A549 treated with AZD2906 at 1 μM for 4 hours (cell line): ENCODE measurements around the gene IGFN1. TPM values are rescaled to one million over a fixed set of nuclear protein-coding genes. Genes with fewer than 3 reads are reported as not detected.

ENCODE experiments used
- total RNA-seq: library from RNA; stranded (reverse); fragments of 200-300 nt; extraction: Qiagen RNA extraction; gene quantifications from 5 replicates; pipeline ENCODE4 v1.2.3, GENCODE V29; 2022

Gene IGFN1
- 0.31 to 0.71 TPM (median 0.56 TPM) in 5 replicates for total RNA-seq

GRCh38 chr1:201190624-201191051 lies at the start of gene IGFN1:
IGFN1 (plus strand) TSS chr1:201190824; CDS start chr1:201193294, 2,470 bp downstream.

GRCh38 chr1:201154389-201155165 lies 36.0 kb upstream of the IGFN1 start, which contains the start of gene TMEM9:
TMEM9 (minus strand) TSS chr1:201154474; CDS start chr1:201153923, 551 bp downstream.

Other genes starting within 250 kb of the IGFN1 start
- gene KIF21B, start 167.1 kb upstream of the IGFN1 start, total RNA-seq = 1.2 to 1.9 TPM (median 1.8 TPM) in 5 replicates
- gene CACNA1S, start 78.4 kb upstream of the IGFN1 start, total RNA-seq = 0.01 TPM in 2 of 5 replicates, not detected in the others
- gene ASCL5, start 63.6 kb upstream of the IGFN1 start, total RNA-seq = 0.08 to 0.16 TPM (median 0.09 TPM) in 5 replicates
- 81.1 to 84.2 TPM (median 83.4 TPM) in 5 replicates for gene TMEM9, start 36.4 kb upstream of the IGFN1 start, total RNA-seq
- gene PKP1, start 92.7 kb downstream of the IGFN1 start, total RNA-seq = 0.02 to 0.07 TPM (median 0.05 TPM) in 5 replicates
- 0.14 to 0.40 TPM (median 0.20 TPM) in 5 replicates for gene TNNT2, start 186.9 kb downstream of the IGFN1 start, total RNA-seq
- gene LAD1, start 208.5 kb downstream of the IGFN1 start, total RNA-seq = 0.63 to 1.3 TPM (median 1.0 TPM) in 5 replicates
- not detected in 5 replicates for gene TNNI1, start 230.9 kb downstream of the IGFN1 start, total RNA-seq